ENCODE data around the gene NOP14. TPM values are rescaled to one million over a fixed set of nuclear protein-coding genes. Genes with fewer than 3 reads are reported as not detected.

Gene NOP14
- total RNA-seq, 1 donor from 2014 or later, result 35.3 TPM

GRCh38 chr4:2928242-2929176 is 34.7 kb downstream of the NOP14 start:
- H3K9ac ChIP-seq (ENCODE audit: low read length), result no peak overlapping the region
- Mint-ChIP-seq H3K9me3 (ENCODE audit: unreplicated experiment) (no peaks in the 10 kb centered on the region), H3K4me1 (ENCODE audit: low read depth, unreplicated experiment) (peaks cover 7% of the 10 kb centered on the region), H3K36me3 (ENCODE audit: low read depth, unreplicated experiment) (peaks cover 15% of the 10 kb centered on the region), H3K4me3 (ENCODE audit: unreplicated experiment) (no peak overlapping the region), H3K27ac (ENCODE audit: unreplicated experiment) (no peak overlapping the region), H3K27me3 (ENCODE audit: low read depth, unreplicated experiment) (no peaks in the 10 kb centered on the region)
- H3K4me1 ChIP-seq (ENCODE audit: insufficient read depth, low read length), result peaks cover 16% of the 10 kb centered on the region
- H3K36me3 ChIP-seq (ENCODE audit: insufficient read depth, low read length), result peaks cover 18% of the 10 kb centered on the region
- H4K20me1 ChIP-seq (ENCODE audit: insufficient read depth, low read length), result peaks cover 56% of the 10 kb centered on the region
- FAIRE-seq, result no peak
- no peak overlapping the region for H3K27ac ChIP-seq (ENCODE audit: low read depth, low read length)
- no peaks in the 10 kb centered on the region for H3K9me3 ChIP-seq (ENCODE audit: insufficient read depth, low read depth, low read length)
- H3K79me2 ChIP-seq (ENCODE audit: insufficient read depth, low read length), result peaks cover 55% of the 10 kb centered on the region
- no peaks in the 10 kb centered on the region for H3K27me3 ChIP-seq (ENCODE audit: insufficient read depth, low read length)
- no peak overlapping the region for H2AFZ ChIP-seq (ENCODE audit: low read depth, low read length)
- DNase-seq (ENCODE audit: low read depth), result no peak
- TF ChIP-seq CTCF (IDR thresholded peaks at IDR 0.05; ENCODE audit: insufficient read depth, low read depth, low read length), result no peak
- TF ChIP-seq EZH2 (IDR thresholded peaks at IDR 0.05; ENCODE audit: insufficient read depth, low read length), result no peak
- no peak overlapping the region for H3K4me3 ChIP-seq (ENCODE audit: insufficient read depth, low read depth, low read length)
- no peak overlapping the region for H3K4me2 ChIP-seq (ENCODE audit: low read length)

GRCh38 chr4:2927696-2928075 is 35.5 kb downstream of the NOP14 start:
- no peaks in the 10 kb centered on the region for H3K27me3 ChIP-seq (ENCODE audit: insufficient read depth, low read length)
- H3K36me3 ChIP-seq (ENCODE audit: insufficient read depth, low read length), result peaks cover 20% of the 10 kb centered on the region
- H3K27me3 Mint-ChIP-seq (ENCODE audit: low read depth, unreplicated experiment), result no peaks in the 10 kb centered on the region
- peaks cover 53% of the 10 kb centered on the region for H3K79me2 ChIP-seq (ENCODE audit: insufficient read depth, low read length)
- H3K4me1 ChIP-seq (ENCODE audit: insufficient read depth, low read length), result peaks cover 16% of the 10 kb centered on the region
- no peak overlapping the region for H2AFZ ChIP-seq (ENCODE audit: low read depth, low read length)
- H3K4me3 Mint-ChIP-seq (ENCODE audit: unreplicated experiment), result no peak overlapping the region
- no peak overlapping the region for H3K27ac Mint-ChIP-seq (ENCODE audit: unreplicated experiment)
- DNase-seq (ENCODE audit: low read depth), result no peak
- H4K20me1 ChIP-seq (ENCODE audit: insufficient read depth, low read length), result peaks cover 54% of the 10 kb centered on the region
- H3K27ac ChIP-seq (ENCODE audit: low read depth, low read length), result no peak overlapping the region
- no peaks in the 10 kb centered on the region for H3K9me3 ChIP-seq (ENCODE audit: insufficient read depth, low read depth, low read length)
- TF ChIP-seq CTCF (IDR thresholded peaks at IDR 0.05; ENCODE audit: insufficient read depth, low read depth, low read length) (no peak), EZH2 (IDR thresholded peaks at IDR 0.05; ENCODE audit: insufficient read depth, low read length) (no peak)
- FAIRE-seq, result no peak
- no peaks in the 10 kb centered on the region for H3K9me3 Mint-ChIP-seq (ENCODE audit: unreplicated experiment)
- peaks cover 13% of the 10 kb centered on the region for H3K36me3 Mint-ChIP-seq (ENCODE audit: low read depth, unreplicated experiment)
- H3K4me3 ChIP-seq (ENCODE audit: insufficient read depth, low read depth, low read length), result no peak overlapping the region
- H3K4me1 Mint-ChIP-seq (ENCODE audit: low read depth, unreplicated experiment), result peaks cover 7% of the 10 kb centered on the region
- no peak overlapping the region for H3K9ac ChIP-seq (ENCODE audit: low read length)
- no peak overlapping the region for H3K4me2 ChIP-seq (ENCODE audit: low read length)
